Ascending aorta (tissue), 2 donors: ENCODE measurements around the gene CLEC16A. TPM values are rescaled to one million over a fixed set of nuclear protein-coding genes. Genes with fewer than 3 reads are reported as not detected.
A peak's percentile ranks its signal among the peaks of the same experiment; 100 is the strongest.

Experiments
- DNase-seq, 2 donors: peaks; one replicate each; pipeline ENCODE4 v3.0.0-alpha.2; 2019; ENCODE audit warnings: low spot score in 2 of 2
- H3K27ac ChIP-seq, 2 donors: fragments of 200-600 bp; sonication (generic); one replicate each; pipeline ENCODE4 v1.5.1; 2016 to 2017; ENCODE audit warnings: mild to moderate bottlenecking in 1 of 2
- H3K27me3 ChIP-seq: fragments of 200-600 bp; sonication (generic); one replicate; pipeline ENCODE4 v1.5.1; 2017
- H3K36me3 ChIP-seq, 2 donors: fragments of 200-600 bp; sonication (generic); one replicate each; pipeline ENCODE4 v1.5.1; 2016
- H3K4me1 ChIP-seq, 2 donors: fragments of 200-600 bp; sonication (generic); one replicate each; pipeline ENCODE4 v1.5.1; 2016 to 2017; ENCODE audit warnings: mild to moderate bottlenecking in 1 of 2
- H3K4me3 ChIP-seq, 2 donors: fragments of 200-600 bp; sonication (generic); one replicate each; pipeline ENCODE4 v1.5.1; 2016 to 2017; ENCODE audit warnings: mild to moderate bottlenecking in 1 of 2
- H3K9me3 ChIP-seq, 2 donors: fragments of 200-600 bp; sonication (generic); one replicate each; pipeline ENCODE4 v1.5.1; 2016
- CTCF ChIP-seq, 3 experiments: fragments of 200-600 bp in 2 of 3; fragments of 450-650 bp in 1 of 3; sonication (generic) in 2 of 3; IDR thresholded peaks; one replicate each; pipeline ENCODE4 v1.5.1; 2016 to 2019; ENCODE audit warnings: antibody characterized with exemption in 3 of 3, mild to moderate bottlenecking in 1 of 3, moderate library complexity in 1 of 3
- intact Hi-C: fragments of 100-400 bp; cut with DNase I; formaldehyde crosslinking; loops from one replicate; pipeline ENCODE4 v1.15.1; 2023
- total RNA-seq: library from RNA; depleted of rRNA; stranded (reverse); fragments of >200 nt; gene quantifications from one replicate; pipeline ENCODE4 v1.1.0, GENCODE V29; 2016

CLEC16A gene
- total RNA-seq, 1 donor from 2014 or later, result 16.2 TPM

- intact Hi-C loops, result no loop called here
- no peak overlapping the region for H3K27ac ChIP-seq
These were observed 279.9 kb downstream of the CLEC16A start for GRCh38 chr16:11224096-11224893.

DNA sequence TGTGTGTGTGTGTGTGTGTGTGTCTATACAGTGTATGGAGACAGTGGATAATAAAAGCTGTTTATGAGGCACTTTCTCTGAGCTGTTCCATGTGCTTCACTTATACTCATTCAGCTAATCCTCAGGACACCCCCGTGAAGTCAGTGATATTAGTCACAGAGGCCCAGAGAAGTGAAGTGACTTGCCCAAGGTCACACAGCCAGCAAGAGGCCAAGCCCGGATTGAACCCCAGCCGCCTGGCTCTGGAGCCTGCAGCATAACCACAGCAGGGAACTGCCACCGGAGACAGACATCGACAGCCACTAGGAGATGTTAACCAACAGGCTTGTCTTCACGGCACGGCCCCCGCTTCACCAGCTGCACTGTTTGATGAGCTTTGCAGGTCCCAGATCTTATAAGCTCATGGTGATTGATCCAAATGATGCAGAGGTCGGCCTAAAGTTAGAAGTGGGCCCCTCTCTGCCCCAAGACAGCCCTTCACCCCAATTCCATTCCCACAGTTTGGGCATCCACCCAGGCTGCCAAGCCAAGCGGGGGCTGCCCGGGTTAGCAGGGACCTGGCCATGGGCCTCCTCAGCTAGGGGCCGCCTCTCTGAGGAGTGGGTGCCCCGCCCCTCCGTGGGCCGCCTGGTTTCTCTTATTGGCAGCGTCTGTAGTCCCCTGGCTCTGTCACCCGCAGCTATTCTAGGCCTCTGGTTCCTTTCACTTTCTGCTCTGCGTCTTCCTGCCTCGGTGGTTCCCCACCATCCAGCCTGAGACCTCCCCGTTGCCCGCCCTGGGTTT lies 280.7 kb downstream of the CLEC16A start:
- peak in 1 of 2 donors; percentile 27 for DNase-seq
- H3K36me3 ChIP-seq, result no peaks in the 10 kb centered on the region
- peak overlapping the region; percentile 31 to 52 for H3K4me3 ChIP-seq
- peak overlapping the region; percentile 8 to 31 for H3K27ac ChIP-seq
- no peak for TF ChIP-seq CTCF (IDR thresholded peaks at IDR 0.05)
- H3K4me1 ChIP-seq, result peaks cover 0 to 7% of the 10 kb centered on the region in 2 donors
- intact Hi-C loops, result no loop called here
- H3K27me3 ChIP-seq, result no peaks in the 10 kb centered on the region
- no peaks in the 10 kb centered on the region for H3K9me3 ChIP-seq

More at GRCh38 chr16:11224096-11224893, 279.9 kb downstream of the CLEC16A start:
- no peaks in the 10 kb centered on the region for H3K27me3 ChIP-seq
- no peak overlapping the region for H3K4me3 ChIP-seq
- peaks cover 0 to 7% of the 10 kb centered on the region in 2 donors for H3K4me1 ChIP-seq
- no peak for TF ChIP-seq CTCF (IDR thresholded peaks at IDR 0.05)
- peak; percentile 57 to 89 for DNase-seq
- no peaks in the 10 kb centered on the region for H3K36me3 ChIP-seq
- no peaks in the 10 kb centered on the region for H3K9me3 ChIP-seq

- DNase-seq, result no peak
- peak overlapping the region; percentile 31 to 52 for H3K4me3 ChIP-seq
- no peak for TF ChIP-seq CTCF (IDR thresholded peaks at IDR 0.05)
- H3K27ac ChIP-seq, result peak overlapping the region; percentile 8 to 31
- intact Hi-C loops, result no loop called here
- no peaks in the 10 kb centered on the region for H3K36me3 ChIP-seq
- peaks cover 0 to 7% of the 10 kb centered on the region in 2 donors for H3K4me1 ChIP-seq
- no peaks in the 10 kb centered on the region for H3K27me3 ChIP-seq
- H3K9me3 ChIP-seq, result no peaks in the 10 kb centered on the region
These were observed 281.5 kb downstream of the CLEC16A start for GRCh38 chr16:11225677-11226549.

DNA sequence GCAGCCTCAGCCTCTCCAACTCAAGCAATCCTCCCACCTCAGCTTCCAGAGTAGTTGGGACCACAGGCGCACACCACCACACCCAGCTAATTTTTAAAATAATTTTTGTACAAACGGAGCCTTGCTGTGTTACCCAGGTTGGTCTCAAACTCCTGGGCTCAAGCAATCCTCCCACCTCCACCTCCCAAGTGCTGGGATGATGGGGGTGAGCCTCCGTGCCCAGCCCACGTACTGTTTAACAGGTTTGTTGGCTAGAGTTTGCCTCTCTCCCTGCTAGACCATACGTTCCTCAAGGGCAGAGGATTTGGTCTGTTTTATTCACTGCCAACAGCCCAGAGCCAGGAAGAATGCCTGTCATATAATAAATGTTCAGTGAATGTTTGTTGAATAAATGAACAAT lies 285.1 kb downstream of the CLEC16A start:
- no peak for DNase-seq
- H3K27ac ChIP-seq, result no peak overlapping the region
- TF ChIP-seq CTCF (IDR thresholded peaks at IDR 0.05), result no peak

DNA sequence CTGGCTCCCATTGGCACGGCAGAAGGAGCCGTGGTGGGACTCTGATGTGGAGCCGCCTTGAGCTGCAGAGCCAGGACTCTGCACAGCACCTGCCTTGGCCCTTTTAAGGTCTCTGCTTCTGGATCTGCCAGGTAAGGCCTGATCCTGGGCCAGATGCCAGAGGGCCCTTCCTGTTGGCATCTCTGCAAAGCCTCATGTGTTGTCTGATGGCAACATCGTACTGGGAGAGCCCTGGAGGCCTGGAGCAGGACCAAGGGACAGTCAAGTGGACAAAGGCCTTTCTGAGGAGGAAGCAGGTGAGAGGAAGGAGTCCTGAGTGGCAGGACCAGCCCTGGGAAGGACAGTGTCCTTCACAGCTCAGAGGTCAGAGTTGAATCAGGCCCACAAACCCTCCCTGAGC lies 285.5 kb downstream of the CLEC16A start:
- Histone ChIP-seq H3K36me3 (no peaks in the 10 kb centered on the region), H3K27ac (no peak overlapping the region), H3K9me3 (no peaks in the 10 kb centered on the region), H3K4me3 (no peak overlapping the region), H3K27me3 (no peaks in the 10 kb centered on the region), H3K4me1 (peaks cover 0 to 10% of the 10 kb centered on the region in 2 donors)
- no peak for DNase-seq
- no peak for TF ChIP-seq CTCF (IDR thresholded peaks at IDR 0.05)
- intact Hi-C loops, result no loop called here

More for the DNA sequence above, 285.1 kb downstream of the CLEC16A start:
- H3K9me3 ChIP-seq, result no peaks in the 10 kb centered on the region
- intact Hi-C loops, result no loop called here
- H3K4me1 ChIP-seq, result peaks cover 0 to 10% of the 10 kb centered on the region in 2 donors
- no peaks in the 10 kb centered on the region for H3K27me3 ChIP-seq
- H3K36me3 ChIP-seq, result no peaks in the 10 kb centered on the region
- no peak overlapping the region for H3K4me3 ChIP-seq
